ELF-1 (cell line): Measurements from ENCODE around the gene AMOTL1.

ENCODE experiments used
- DNase-seq: peaks from one replicate; pipeline ENCODE4 v3.0.0-alpha.2; 2016; ENCODE audit warnings: low read depth, low spot score

The AMOTL1 gene

GRCh38 chr11:94876645-94877442, 108.7 kb downstream of the AMOTL1 start:
- peak; percentile 35 for DNase-seq

GRCh38 chr11:94877443-94878200, 109.5 kb downstream of the AMOTL1 start:
- DNase-seq, result no peak

- DNase-seq, result no peak
Measured at GRCh38 chr11:94879006-94879405, 110.8 kb downstream of the AMOTL1 start.

GRCh38 chr11:94880216-94880615, 112.1 kb downstream of the AMOTL1 start:
- DNase-seq, result no peak

GRCh38 chr11:94882931-94883330, 114.8 kb downstream of the AMOTL1 start:
- no peak for DNase-seq

GRCh38 chr11:94883878-94884277, 115.7 kb downstream of the AMOTL1 start:
- no peak for DNase-seq

GRCh38 chr11:94884376-94884775, 116.2 kb downstream of the AMOTL1 start:
- DNase-seq, result no peak

GRCh38 chr11:94885133-94885532, 117.0 kb downstream of the AMOTL1 start:
- no peak for DNase-seq

- DNase-seq, result no peak
Measured at GRCh38 chr11:94885581-94885980, 117.4 kb downstream of the AMOTL1 start.

GRCh38 chr11:94888204-94888603, 120.0 kb downstream of the AMOTL1 start:
- no peak for DNase-seq

GRCh38 chr11:94895451-94895850, 127.3 kb downstream of the AMOTL1 start:
- no peak for DNase-seq

- no peak for DNase-seq
Measured at GRCh38 chr11:94895971-94896370, 127.8 kb downstream of the AMOTL1 start.

GRCh38 chr11:94897330-94897768, 129.2 kb downstream of the AMOTL1 start:
- peak; percentile 57 for DNase-seq

- no peak for DNase-seq
Measured at GRCh38 chr11:94907226-94907625, 139.1 kb downstream of the AMOTL1 start.

- no peak for DNase-seq
Measured at GRCh38 chr11:94909371-94909820, 141.2 kb downstream of the AMOTL1 start.

- no peak for DNase-seq
Measured at GRCh38 chr11:94910270-94910669, 142.1 kb downstream of the AMOTL1 start.

GRCh38 chr11:94910779-94911178, 142.6 kb downstream of the AMOTL1 start:
- DNase-seq, result no peak

GRCh38 chr11:94912806-94913205, 144.7 kb downstream of the AMOTL1 start:
- no peak for DNase-seq

GRCh38 chr11:94913718-94914394, 145.7 kb downstream of the AMOTL1 start:
- DNase-seq, result peak; percentile 43

- DNase-seq, result no peak
Measured at GRCh38 chr11:94920311-94920710, 152.2 kb downstream of the AMOTL1 start.

GRCh38 chr11:94922321-94923003, 154.3 kb downstream of the AMOTL1 start:
- no peak for DNase-seq

GRCh38 chr11:94923004-94923334, 154.8 kb downstream of the AMOTL1 start:
- no peak for DNase-seq
